Measurements from ENCODE around the gene PPP1R10.

DNA sequence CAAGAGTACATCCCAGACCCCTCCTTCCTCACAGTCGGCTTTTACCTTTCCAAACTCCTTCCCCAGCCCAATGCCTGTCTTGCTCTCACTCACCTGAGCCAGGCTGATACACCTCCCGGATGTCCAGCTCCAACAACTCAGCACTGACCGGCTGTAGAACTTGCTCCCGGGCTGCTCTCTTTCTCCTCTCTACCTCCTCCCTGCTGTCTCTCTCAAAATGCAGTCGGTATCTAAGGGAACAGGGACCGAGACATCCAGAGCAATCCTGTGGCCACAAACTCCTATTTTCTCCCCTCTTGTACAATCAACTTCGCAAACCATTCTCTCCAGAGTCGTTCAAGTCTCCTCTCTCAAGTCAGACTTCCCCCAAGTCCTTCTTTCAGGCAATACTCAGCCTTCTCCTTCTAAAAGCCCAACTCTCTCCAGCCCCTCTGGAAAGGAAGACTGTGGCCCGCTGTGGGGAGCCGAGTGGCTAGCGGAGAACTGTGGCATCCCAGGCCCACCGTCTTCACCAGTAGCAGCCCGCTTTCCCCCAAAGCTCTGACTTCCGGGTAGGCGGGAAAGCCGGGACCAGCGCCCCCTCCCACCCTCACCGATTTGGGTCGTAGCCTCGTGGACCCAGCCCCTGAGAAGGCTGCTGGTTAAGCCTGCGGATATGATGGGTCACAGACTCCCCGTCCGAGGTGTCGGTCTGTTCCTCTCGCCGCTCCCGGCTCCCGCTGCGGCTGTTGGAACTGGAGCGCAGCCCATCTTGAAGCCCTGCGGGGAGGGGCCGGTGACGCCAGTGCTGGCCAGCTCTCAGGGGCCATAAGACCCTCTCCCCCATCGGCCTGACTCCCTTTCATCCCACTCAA, 61.9 kb downstream of the PPP1R10 start:
- TF ChIP-seq, protein P1, sequence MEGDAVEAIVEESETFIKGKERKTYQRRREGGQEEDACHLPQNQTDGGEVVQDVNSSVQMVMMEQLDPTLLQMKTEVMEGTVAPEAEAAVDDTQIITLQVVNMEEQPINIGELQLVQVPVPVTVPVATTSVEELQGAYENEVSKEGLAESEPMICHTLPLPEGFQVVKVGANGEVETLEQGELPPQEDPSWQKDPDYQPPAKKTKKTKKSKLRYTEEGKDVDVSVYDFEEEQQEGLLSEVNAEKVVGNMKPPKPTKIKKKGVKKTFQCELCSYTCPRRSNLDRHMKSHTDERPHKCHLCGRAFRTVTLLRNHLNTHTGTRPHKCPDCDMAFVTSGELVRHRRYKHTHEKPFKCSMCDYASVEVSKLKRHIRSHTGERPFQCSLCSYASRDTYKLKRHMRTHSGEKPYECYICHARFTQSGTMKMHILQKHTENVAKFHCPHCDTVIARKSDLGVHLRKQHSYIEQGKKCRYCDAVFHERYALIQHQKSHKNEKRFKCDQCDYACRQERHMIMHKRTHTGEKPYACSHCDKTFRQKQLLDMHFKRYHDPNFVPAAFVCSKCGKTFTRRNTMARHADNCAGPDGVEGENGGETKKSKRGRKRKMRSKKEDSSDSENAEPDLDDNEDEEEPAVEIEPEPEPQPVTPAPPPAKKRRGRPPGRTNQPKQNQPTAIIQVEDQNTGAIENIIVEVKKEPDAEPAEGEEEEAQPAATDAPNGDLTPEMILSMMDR (IDR thresholded peaks at IDR 0.05): peak in 1 of 3 donors; percentile 19
- TF ChIP-seq EP300 (IDR thresholded peaks at IDR 0.05) (no peak), POLR2A (IDR thresholded peaks at IDR 0.05) (no peak)
